ENCODE measurements around the gene NCL.
A peak's percentile ranks its signal among the peaks of the same experiment; 100 is the strongest.
"Not testable (repeated sequence)": the region's sequence is repeated elsewhere in the genome, so short reads cannot be mapped to it uniquely, and the experiment has no call there.

NCL gene

GRCh38 chr2:231467613-231468530, 3.6 kb upstream of the NCL start:
- DNase-seq, result no peak

GRCh38 chr2:231467016-231467545, 2.8 kb upstream of the NCL start:
- no peak for DNase-seq

- DNase-seq, result peak; percentile 13
Observed at GRCh38 chr2:231464576-231465540, 574 bp upstream of the NCL start.

- DNase-seq, result no peak
Observed at GRCh38 chr2:231462729-231463465, 1.4 kb downstream of the NCL start.

GRCh38 chr2:231461516-231461971, 2.7 kb downstream of the NCL start:
- no peak for DNase-seq

GRCh38 chr2:231460841-231461240, 3.4 kb downstream of the NCL start:
- DNase-seq, result not testable (repeated sequence)

- no peak for DNase-seq
Observed at GRCh38 chr2:231460073-231460835, 4.0 kb downstream of the NCL start.

GRCh38 chr2:231458368-231458767, 5.9 kb downstream of the NCL start:
- no peak for DNase-seq

- no peak for DNase-seq
Observed at GRCh38 chr2:231457101-231457500, 7.2 kb downstream of the NCL start.

GRCh38 chr2:231456295-231457004, 7.8 kb downstream of the NCL start:
- DNase-seq, result no peak

GRCh38 chr2:231455890-231456289, 8.4 kb downstream of the NCL start:
- DNase-seq, result no peak

GRCh38 chr2:231455222-231455621, 9.1 kb downstream of the NCL start:
- DNase-seq, result no peak

GRCh38 chr2:231454361-231454791, 9.9 kb downstream of the NCL start:
- no peak for DNase-seq

- no peak for DNase-seq
Observed at GRCh38 chr2:231452799-231453508, 11.3 kb downstream of the NCL start.

- no peak for DNase-seq
Observed at GRCh38 chr2:231450548-231450989, 13.7 kb downstream of the NCL start.

- DNase-seq, result no peak
Observed at GRCh38 chr2:231449503-231450054, 14.7 kb downstream of the NCL start.

GRCh38 chr2:231436957-231437356, 27.3 kb downstream of the NCL start:
- DNase-seq, result no peak

- no peak for DNase-seq
Observed at GRCh38 chr2:231433990-231434389, 30.3 kb downstream of the NCL start.

- DNase-seq, result no peak
Observed at GRCh38 chr2:231431606-231432005, 32.7 kb downstream of the NCL start.

- DNase-seq, result not testable (repeated sequence)
Observed at GRCh38 chr2:231430437-231430836, 33.8 kb downstream of the NCL start.
